HG03045 (cell line): ENCODE results near the gene PER2.
A peak's percentile ranks its signal among the peaks of the same experiment; 100 is the strongest.

Experiments
- ATAC-seq: cut with Tn5 transposase; IDR thresholded peaks from one replicate; pipeline ENCODE4 v1.9.1; 2021; ENCODE audit warnings: mild to moderate bottlenecking, moderate library complexity; ENCODE audit not compliant: unreplicated experiment

Gene PER2

GRCh38 chr2:238252766-238253630 is 35.4 kb downstream of the PER2 start:
- no peak for ATAC-seq

GRCh38 chr2:238251986-238252385 is 36.4 kb downstream of the PER2 start:
- ATAC-seq = no peak

- no peak for ATAC-seq
Measured at GRCh38 chr2:238251331-238251730, 37.1 kb downstream of the PER2 start.

- no peak for ATAC-seq
Measured at GRCh38 chr2:238250896-238251295, 37.5 kb downstream of the PER2 start.

- no peak for ATAC-seq
Measured at GRCh38 chr2:238247841-238248453, 40.5 kb downstream of the PER2 start.

GRCh38 chr2:238247002-238247822 is 41.2 kb downstream of the PER2 start:
- ATAC-seq = no peak

- no peak for ATAC-seq
Measured at GRCh38 chr2:238244151-238244550, 44.3 kb downstream of the PER2 start.

GRCh38 chr2:238243496-238244076 is 44.8 kb downstream of the PER2 start:
- ATAC-seq = no peak

- ATAC-seq = no peak
Measured at GRCh38 chr2:238242731-238243495, 45.5 kb downstream of the PER2 start.

GRCh38 chr2:238241970-238242369 is 46.4 kb downstream of the PER2 start:
- no peak for ATAC-seq

- ATAC-seq = no peak
Measured at GRCh38 chr2:238240757-238241711, 47.4 kb downstream of the PER2 start.

GRCh38 chr2:238239863-238240756 is 48.3 kb downstream of the PER2 start, which contains the start of gene HES6:
Gene HES6, minus strand, starts transcription at chr2:238240038. Its CDS starts 133 bp downstream, at chr2:238239905.
- ATAC-seq = peak; percentile 87

GRCh38 chr2:238239543-238239862 is 48.9 kb downstream of the PER2 start:
- peak; percentile 18 for ATAC-seq

- ATAC-seq = no peak
Measured at GRCh38 chr2:238238766-238239542, 49.5 kb downstream of the PER2 start.

- no peak for ATAC-seq
Measured at GRCh38 chr2:238238311-238238765, 50.1 kb downstream of the PER2 start.

- ATAC-seq = no peak
Measured at GRCh38 chr2:238237431-238238135, 50.8 kb downstream of the PER2 start.

- ATAC-seq = no peak
Measured at GRCh38 chr2:238236571-238236970, 51.8 kb downstream of the PER2 start.
